CD8-positive, alpha-beta memory T cell (primary cell): Measurements from ENCODE around the gene SEC24A. TPM values are rescaled to one million over a fixed set of nuclear protein-coding genes. Genes with fewer than 3 reads are reported as not detected.
A peak's percentile ranks its signal among the peaks of the same experiment; 100 is the strongest.
"Not testable (repeated sequence)": the region's sequence is repeated elsewhere in the genome, so short reads cannot be mapped to it uniquely, and the experiment has no call there.

Source experiments
- CTCF ChIA-PET: fragments of 350-600 bp; sonication (Branson Sonifier 250); formaldehyde crosslinking; loops from one replicate; lab custom pipeline; 2021; ENCODE audit warnings: antibody characterized with exemption; lab: Charles Lee
- POLR2A ChIA-PET: fragments of 350-600 bp; sonication (Branson Sonifier 250); formaldehyde crosslinking; loops from one replicate; lab custom pipeline; 2021; ENCODE audit warnings: antibody characterized with exemption; lab: Charles Lee
- DNase-seq, 5 donors: peaks; one replicate each; pipeline versions ENCODE4 v3.0.0 to v3.0.0-alpha.2; 2020 to 2022; ENCODE audit warnings: mixed read lengths in 1 of 5
- H3K27ac ChIP-seq: one replicate; pipeline ENCODE4 v1.7.0; 2013; ENCODE audit warnings: low read depth, mild to moderate bottlenecking, low read length, moderate library complexity
- H3K27me3 ChIP-seq: 2 replicates; pipeline ENCODE4 v1.7.0; 2013; ENCODE audit warnings: low read length, mild to moderate bottlenecking; ENCODE audit not compliant: insufficient read depth, poor library complexity, severe bottlenecking
- H3K36me3 ChIP-seq: 2 replicates; pipeline ENCODE4 v1.7.0; 2013; ENCODE audit warnings: mild to moderate bottlenecking, low read length, moderate library complexity; ENCODE audit not compliant: insufficient read depth
- H3K4me1 ChIP-seq: 2 replicates; pipeline ENCODE4 v1.7.0; 2013; ENCODE audit warnings: mild to moderate bottlenecking, low read length, moderate library complexity; ENCODE audit not compliant: insufficient read depth
- H3K4me3 ChIP-seq: 2 replicates; pipeline ENCODE4 v1.7.0; 2013; ENCODE audit warnings: mild to moderate bottlenecking, low read length
- H3K9me3 ChIP-seq: 2 replicates; pipeline ENCODE4 v1.7.0; 2013; ENCODE audit warnings: mild to moderate bottlenecking, low read length
- H3K27ac Mint-ChIP-seq, 8 donors: one replicate each; pipeline ENCODE4 v1.8.0; 2020 to 2021; ENCODE audit warnings: mixed read lengths in 8 of 8, mild to moderate bottlenecking in 6 of 8, inconsistent platforms in 3 of 8, moderate library complexity in 3 of 8
- H3K27me3 Mint-ChIP-seq, 2 donors: one replicate each; pipeline ENCODE4 v1.8.0; 2020 to 2021; ENCODE audit warnings: mixed read lengths in 2 of 2, mild to moderate bottlenecking in 1 of 2, moderate library complexity in 1 of 2
- H3K36me3 Mint-ChIP-seq, 3 donors: one replicate each; pipeline ENCODE4 v1.8.0; 2020 to 2021; ENCODE audit warnings: mixed read lengths in 3 of 3, inconsistent platforms in 1 of 3, mild to moderate bottlenecking in 1 of 3
- H3K4me1 Mint-ChIP-seq, 3 donors: one replicate each; pipeline ENCODE4 v1.8.0; 2020 to 2021; ENCODE audit warnings: mixed read lengths in 3 of 3, inconsistent platforms in 1 of 3, mild to moderate bottlenecking in 1 of 3
- H3K4me3 Mint-ChIP-seq, 7 donors: one replicate each; pipeline ENCODE4 v1.8.0; 2020 to 2021; ENCODE audit warnings: mixed read lengths in 7 of 7, mild to moderate bottlenecking in 6 of 7, moderate library complexity in 4 of 7, inconsistent platforms in 2 of 7
- H3K9me3 Mint-ChIP-seq, 5 donors: one replicate each; pipeline ENCODE4 v1.8.0; 2020 to 2022; ENCODE audit warnings: mixed read lengths in 5 of 5, mild to moderate bottlenecking in 3 of 5, moderate library complexity in 2 of 5, inconsistent platforms in 1 of 5
- polyA plus RNA-seq: library from polyadenylated mRNA; unstranded; fragments of 300-500 nt; fragmentation: Illumina TruSeq; gene quantifications from one replicate; pipeline ENCODE4 v1.2.3, GENCODE V29; 2021
- total RNA-seq, 2 experiments: library from RNA; stranded (reverse); gene quantifications; one replicate each; pipeline ENCODE4 v1.2.3, GENCODE V29; 2021

Gene SEC24A
- total and polyA plus RNA-seq, 3 experiments from 2014 or later, result 8.1 to 21.2 (median 18.8) TPM

DNA sequence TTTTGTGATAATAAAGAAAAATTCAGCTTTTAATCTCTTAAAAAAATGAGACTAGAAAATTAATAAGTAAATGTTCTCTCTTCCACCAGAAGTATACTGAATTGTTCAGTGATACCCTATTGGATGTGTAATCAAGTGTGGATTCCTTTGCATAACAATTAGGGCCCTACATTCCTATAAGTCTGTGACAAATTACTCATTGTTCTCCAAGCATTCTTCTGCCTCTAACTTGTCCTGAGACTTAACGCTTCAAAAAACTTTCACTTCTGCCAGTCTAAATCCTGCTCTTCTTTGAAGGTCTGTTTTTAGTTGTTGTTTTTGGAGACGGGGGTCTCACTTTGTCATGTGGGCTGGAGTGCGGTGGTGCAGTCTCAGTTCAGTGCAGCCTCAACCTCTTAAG lies 100.8 kb downstream of the SEC24A start:
- Mint-ChIP-seq H3K27me3 (no peaks in the 10 kb centered on the region), H3K4me3 (no peak overlapping the region), H3K9me3 (no peaks in the 10 kb centered on the region), H3K4me1 (peaks cover 0 to 4% (median 0%) of the 10 kb centered on the region in 3 donors), H3K27ac (peak overlapping the region in 1 of 8 donors; percentile 11), H3K36me3 (peaks cover 0 to 22% (median 0%) of the 10 kb centered on the region in 3 donors)
- ChIA-PET POLR2A (no interaction called here), CTCF (interaction anchor here (1.1 to 2.2 kb wide), 3 partner anchors 8 to 9 kb away, joined by 3 to 7 read pairs (median 4); partner anchors contain the start of gene DDX46)
- Histone ChIP-seq H3K27me3 (no peaks in the 10 kb centered on the region), H3K9me3 (no peaks in the 10 kb centered on the region), H3K4me3 (no peak overlapping the region), H3K36me3 (peaks cover 6% of the 10 kb centered on the region), H3K27ac (no peak overlapping the region), H3K4me1 (no peaks in the 10 kb centered on the region)
- DNase-seq, result no peak

- ChIA-PET POLR2A (interaction anchor here (0.7 to 3.0 kb wide), 5 partner anchors 10 to 232 kb away, joined by 3 to 22 read pairs (median 3); partner anchors contain the start of gene CAMLG), CTCF (interaction anchor here (0.6 to 3.4 kb wide), 14 partner anchors 9 to 386 kb away, joined by 3 to 44 read pairs (median 4); partner anchors contain the start of genes CAMLG, CDKN2AIPNL, PCBD2 and UBE2B)
Observed at GRCh38 chr5:134758176-134758503, 109.6 kb downstream of the SEC24A start.

GRCh38 chr5:134758504-134759341 lies 110.1 kb downstream of the SEC24A start, which contains the start of gene DDX46:
Gene DDX46 (plus strand): TSS chr5:134758779. CDS start chr5:134758939, 160 bp downstream.
- H3K27me3 Mint-ChIP-seq, result no peaks in the 10 kb centered on the region
- peak; percentile 89 to 94 (median 90) for DNase-seq
- Histone ChIP-seq H3K9me3 (no peaks in the 10 kb centered on the region), H3K27me3 (no peaks in the 10 kb centered on the region), H3K4me3 (peak within 1 kb of the TSS; percentile 96), H3K36me3 (no peaks in the 10 kb centered on the region), H3K27ac (peak within 1 kb of the TSS; percentile 78), H3K4me1 (peaks cover 21% of the 10 kb centered on the region)
- CTCF ChIA-PET, result interaction anchor here (0.7 to 3.4 kb wide), 13 partner anchors 9 to 387 kb away, joined by 3 to 44 read pairs (median 4); partner anchors contain the start of genes CAMLG, CDKN2AIPNL, PCBD2 and UBE2B
- peaks cover 0 to 14% (median under 1%) of the 10 kb centered on the region in 3 donors for H3K36me3 Mint-ChIP-seq
- no peaks in the 10 kb centered on the region for H3K9me3 Mint-ChIP-seq
- H3K4me3 Mint-ChIP-seq, result peak within 1 kb of the TSS; percentile 96 to 100 (median 100)
- peak within 1 kb of the TSS; percentile 83 to 100 (median 98) for H3K27ac Mint-ChIP-seq
- H3K4me1 Mint-ChIP-seq, result peaks cover 36 to 46% (median 44%) of the 10 kb centered on the region in 3 donors
- POLR2A ChIA-PET, result interaction anchor here (0.5 to 3.0 kb wide), 9 partner anchors 19 to 1796 kb away, joined by 3 to 22 read pairs (median 3); partner anchors contain the start of gene CAMLG

More at GRCh38 chr5:134758176-134758503, 109.6 kb downstream of the SEC24A start:
- no peaks in the 10 kb centered on the region for H3K9me3 ChIP-seq
- Mint-ChIP-seq H3K27me3 (no peaks in the 10 kb centered on the region), H3K4me3 (peak overlapping the region; percentile 96 to 100 (median 100)), H3K27ac (peak overlapping the region; percentile 83 to 100 (median 98)), H3K4me1 (peaks cover 33 to 40% (median 38%) of the 10 kb centered on the region in 3 donors), H3K9me3 (no peaks in the 10 kb centered on the region), H3K36me3 (peaks cover 0 to 12% (median 0%) of the 10 kb centered on the region in 3 donors)
- DNase-seq, result no peak
- peaks cover 21% of the 10 kb centered on the region for H3K4me1 ChIP-seq
- H3K27me3 ChIP-seq, result no peaks in the 10 kb centered on the region
- peak overlapping the region; percentile 34 for H3K27ac ChIP-seq
- H3K4me3 ChIP-seq, result peak overlapping the region; percentile 96
- H3K36me3 ChIP-seq, result no peaks in the 10 kb centered on the region

GRCh38 chr5:134767528-134768291 lies 119.1 kb downstream of the SEC24A start:
- DNase-seq, H3K4me1 ChIP-seq, H3K9me3 ChIP-seq, POLR2A ChIA-PET, H3K27me3 Mint-ChIP-seq, H3K27me3 ChIP-seq, H3K4me3 ChIP-seq, H3K4me3 Mint-ChIP-seq, CTCF ChIA-PET, H3K9me3 Mint-ChIP-seq, H3K27ac Mint-ChIP-seq, H3K27ac ChIP-seq: not testable (repeated sequence)
- peaks cover 39% of the 10 kb centered on the region for H3K36me3 ChIP-seq
- Mint-ChIP-seq H3K36me3 (peaks cover 0 to 74% (median 9%) of the 10 kb centered on the region in 3 donors), H3K4me1 (peaks cover 3 to 12% (median 9%) of the 10 kb centered on the region in 3 donors)

DNA sequence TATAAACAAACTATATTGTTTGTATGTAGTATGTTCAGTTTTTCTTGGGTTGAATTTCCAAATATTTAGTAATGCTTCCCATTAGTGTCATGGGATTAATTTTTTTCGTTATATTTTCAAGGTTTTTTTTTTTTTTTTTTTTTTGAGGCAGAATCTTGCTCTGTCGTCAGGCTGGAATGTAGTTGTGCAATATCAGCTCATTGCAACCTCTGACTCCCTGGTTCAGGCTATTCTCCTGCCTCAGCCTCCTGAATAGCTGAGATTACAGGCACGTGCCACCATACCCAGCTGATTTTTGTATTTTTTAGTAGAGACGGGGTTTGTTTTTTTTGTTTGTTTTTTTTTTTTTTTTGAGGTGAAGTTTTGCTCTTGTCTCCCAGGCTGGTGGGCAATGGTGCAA lies 120.6 kb downstream of the SEC24A start:
- H3K27me3 Mint-ChIP-seq, result no peaks in the 10 kb centered on the region

GRCh38 chr5:134772461-134773125 lies 124.0 kb downstream of the SEC24A start:
- Histone ChIP-seq H3K9me3 (no peaks in the 10 kb centered on the region), H3K4me1 (no peaks in the 10 kb centered on the region), H3K4me3 (no peak overlapping the region), H3K36me3 (peaks cover 42% of the 10 kb centered on the region), H3K27me3 (no peaks in the 10 kb centered on the region), H3K27ac (no peak overlapping the region)
- Mint-ChIP-seq H3K4me1 (no peaks in the 10 kb centered on the region), H3K9me3 (no peaks in the 10 kb centered on the region), H3K27ac (no peak overlapping the region), H3K36me3 (peaks cover 0 to 86% (median 8%) of the 10 kb centered on the region in 3 donors), H3K27me3 (no peaks in the 10 kb centered on the region), H3K4me3 (no peak overlapping the region)
- no peak for DNase-seq
- CTCF ChIA-PET, result no interaction called here
- POLR2A ChIA-PET, result no interaction called here

More for the DNA sequence above, 120.6 kb downstream of the SEC24A start:
- peaks cover 0 to 2% (median 0%) of the 10 kb centered on the region in 3 donors for H3K4me1 Mint-ChIP-seq
- ChIA-PET POLR2A (no interaction called here), CTCF (interaction anchor here (1.4 to 1.8 kb wide), 2 partner anchors 11 to 135 kb away, joined by 3 to 4 read pairs; partner anchors contain the start of genes DDX46 and PCBD2)
- no peak overlapping the region for H3K4me3 ChIP-seq
- no peaks in the 10 kb centered on the region for H3K9me3 Mint-ChIP-seq
- no peak overlapping the region for H3K27ac Mint-ChIP-seq
- DNase-seq, result no peak
- peaks cover 0 to 81% (median 6%) of the 10 kb centered on the region in 3 donors for H3K36me3 Mint-ChIP-seq
- no peak overlapping the region for H3K27ac ChIP-seq
- no peak overlapping the region for H3K4me3 Mint-ChIP-seq
- H3K9me3 ChIP-seq, result no peaks in the 10 kb centered on the region
- H3K27me3 ChIP-seq, result no peaks in the 10 kb centered on the region
- H3K36me3 ChIP-seq, result peaks cover 47% of the 10 kb centered on the region
- H3K4me1 ChIP-seq, result no peaks in the 10 kb centered on the region

- Histone ChIP-seq H3K27me3 (no peaks in the 10 kb centered on the region), H3K4me1 (no peaks in the 10 kb centered on the region), H3K9me3 (no peaks in the 10 kb centered on the region), H3K36me3 (peaks cover 49% of the 10 kb centered on the region), H3K27ac (no peak overlapping the region), H3K4me3 (no peak overlapping the region)
- Mint-ChIP-seq H3K27ac (peak overlapping the region in 1 of 8 donors; percentile 70), H3K9me3 (no peaks in the 10 kb centered on the region), H3K27me3 (no peaks in the 10 kb centered on the region), H3K4me3 (no peak overlapping the region), H3K36me3 (peaks cover 0 to 78% (median 11%) of the 10 kb centered on the region in 3 donors), H3K4me1 (no peaks in the 10 kb centered on the region)
- ChIA-PET POLR2A (no interaction called here), CTCF (interaction anchor here (1.4 kb wide), 1 partner anchor 19 kb away, joined by 4 read pairs; the partner anchor contains the start of gene DDX46)
- DNase-seq, result no peak
Observed at GRCh38 chr5:134777366-134777765, 128.8 kb downstream of the SEC24A start.
